ENCODE measurements around the gene FBRSL1. TPM values are rescaled to one million over a fixed set of nuclear protein-coding genes. Genes with fewer than 3 reads are reported as not detected.

Gene FBRSL1
- total RNA-seq, 1 experiment from 2014 or later, result 119 TPM

GRCh38 chr12:132558042-132558856, 68.3 kb downstream of the FBRSL1 start:
- no peak overlapping the region for H3K27ac Mint-ChIP-seq (ENCODE audit: unreplicated experiment)
- BruUV-seq (replicated peaks), result no TSS peak
- no peaks in the 10 kb centered on the region for H3K4me1 Mint-ChIP-seq (ENCODE audit: low read depth, unreplicated experiment)
- intact Hi-C loops (cut with micrococcal nuclease; ENCODE audit: unreplicated experiment), result no loop called here
- H3K4me3 Mint-ChIP-seq (ENCODE audit: low read depth, unreplicated experiment), result peak overlapping the region; percentile 9
- no peaks in the 10 kb centered on the region for H3K27me3 Mint-ChIP-seq (ENCODE audit: unreplicated experiment)
- H3K36me3 Mint-ChIP-seq (ENCODE audit: insufficient read depth, unreplicated experiment), result peaks cover 57% of the 10 kb centered on the region
- CTCF ChIA-PET, result interaction anchor here (1.0 to 1.2 kb wide), 2 partner anchors 11 to 29 kb away, joined by 3 to 4 read pairs; no protein-coding TSS in a partner anchor
- TF ChIP-seq CTCF (IDR thresholded peaks at IDR 0.05; ENCODE audit: unreplicated experiment), result no peak
- DNase-seq, result no peak
- H3K9me3 Mint-ChIP-seq (ENCODE audit: low read depth, unreplicated experiment), result peaks cover 3% of the 10 kb centered on the region

GRCh38 chr12:132558861-132559623, 69.1 kb downstream of the FBRSL1 start:
- no peak for TF ChIP-seq CTCF (IDR thresholded peaks at IDR 0.05; ENCODE audit: unreplicated experiment)
- DNase-seq, result no peak
- intact Hi-C loops (cut with micrococcal nuclease; ENCODE audit: unreplicated experiment), result no loop called here
- H3K4me3 Mint-ChIP-seq (ENCODE audit: low read depth, unreplicated experiment), result peak overlapping the region; percentile 88
- no peak overlapping the region for H3K27ac Mint-ChIP-seq (ENCODE audit: unreplicated experiment)
- H3K27me3 Mint-ChIP-seq (ENCODE audit: unreplicated experiment), result no peaks in the 10 kb centered on the region
- H3K36me3 Mint-ChIP-seq (ENCODE audit: insufficient read depth, unreplicated experiment), result peaks cover 55% of the 10 kb centered on the region
- H3K9me3 Mint-ChIP-seq (ENCODE audit: low read depth, unreplicated experiment), result peaks cover 3% of the 10 kb centered on the region
- H3K4me1 Mint-ChIP-seq (ENCODE audit: low read depth, unreplicated experiment), result no peaks in the 10 kb centered on the region
- no TSS peak for BruUV-seq (replicated peaks)
- CTCF ChIA-PET, result interaction anchor here (0.7 to 1.2 kb wide), 4 partner anchors 12 to 129 kb away, joined by 3 to 4 read pairs (median 4); no protein-coding TSS in a partner anchor

GRCh38 chr12:132559652-132560363, 69.9 kb downstream of the FBRSL1 start:
- CTCF ChIA-PET, result interaction anchor here (0.6 to 1.2 kb wide), 4 partner anchors 13 to 130 kb away, joined by 4 read pairs; no protein-coding TSS in a partner anchor
- no peaks in the 10 kb centered on the region for H3K27me3 Mint-ChIP-seq (ENCODE audit: unreplicated experiment)
- peak; percentile 81 for DNase-seq
- peaks cover 3% of the 10 kb centered on the region for H3K9me3 Mint-ChIP-seq (ENCODE audit: low read depth, unreplicated experiment)
- H3K36me3 Mint-ChIP-seq (ENCODE audit: insufficient read depth, unreplicated experiment), result peaks cover 51% of the 10 kb centered on the region
- intact Hi-C loops (cut with micrococcal nuclease; ENCODE audit: unreplicated experiment), result loop anchor here (1.0 to 5.0 kb wide), 4 partner anchors 35 to 145 kb away; no protein-coding TSS in a partner anchor
- no peak for TF ChIP-seq CTCF (IDR thresholded peaks at IDR 0.05; ENCODE audit: unreplicated experiment)
- H3K4me3 Mint-ChIP-seq (ENCODE audit: low read depth, unreplicated experiment), result peak overlapping the region; percentile 88
- H3K27ac Mint-ChIP-seq (ENCODE audit: unreplicated experiment), result no peak overlapping the region
- no peaks in the 10 kb centered on the region for H3K4me1 Mint-ChIP-seq (ENCODE audit: low read depth, unreplicated experiment)
- no TSS peak for BruUV-seq (replicated peaks)

GRCh38 chr12:132560364-132560613, 70.3 kb downstream of the FBRSL1 start:
- TF ChIP-seq CTCF (IDR thresholded peaks at IDR 0.05; ENCODE audit: unreplicated experiment), result no peak
- Mint-ChIP-seq H3K9me3 (ENCODE audit: low read depth, unreplicated experiment) (peaks cover 3% of the 10 kb centered on the region), H3K36me3 (ENCODE audit: insufficient read depth, unreplicated experiment) (peaks cover 51% of the 10 kb centered on the region), H3K4me3 (ENCODE audit: low read depth, unreplicated experiment) (peak overlapping the region; percentile 88), H3K27ac (ENCODE audit: unreplicated experiment) (no peak overlapping the region), H3K4me1 (ENCODE audit: low read depth, unreplicated experiment) (no peaks in the 10 kb centered on the region), H3K27me3 (ENCODE audit: unreplicated experiment) (no peaks in the 10 kb centered on the region)
- BruUV-seq (replicated peaks), result no TSS peak
- intact Hi-C loops (cut with micrococcal nuclease; ENCODE audit: unreplicated experiment), result loop anchor here (1.0 to 5.0 kb wide), 4 partner anchors 35 to 145 kb away; no protein-coding TSS in a partner anchor
- CTCF ChIA-PET, result interaction anchor here (0.6 to 1.4 kb wide), 4 partner anchors 9 to 100 kb away, joined by 4 to 7 read pairs (median 4); no protein-coding TSS in a partner anchor
- peak; percentile 61 for DNase-seq
